T follicular helper cell (primary cell): ENCODE data around the gene ATP2B2.
A peak's percentile ranks its signal among the peaks of the same experiment; 100 is the strongest.

Experiments
- DNase-seq: peaks from one replicate; pipeline ENCODE4 v3.0.0-alpha.2; 2020; ENCODE audit warnings: low read depth

The ATP2B2 gene

DNA sequence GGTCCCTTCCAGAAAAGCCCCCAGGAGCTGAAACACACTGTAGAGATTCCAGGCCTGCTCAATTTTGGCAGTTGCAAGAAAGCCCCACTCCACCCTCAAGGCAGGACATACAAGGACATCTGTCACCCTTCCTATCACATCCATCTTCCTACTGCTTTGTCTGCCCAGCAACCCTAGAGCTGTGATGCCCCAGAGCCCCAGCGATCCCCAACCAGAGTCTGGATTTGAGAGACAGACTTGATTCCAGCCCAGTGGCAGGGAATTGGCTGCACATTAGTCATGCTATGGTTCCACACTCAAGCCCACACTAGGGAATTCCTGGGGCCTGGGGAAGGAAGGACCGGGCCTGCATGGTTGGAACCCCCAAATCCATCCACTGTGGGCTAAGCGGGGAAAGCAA, 56.8 kb downstream of the ATP2B2 start:
- DNase-seq: no peak

DNA sequence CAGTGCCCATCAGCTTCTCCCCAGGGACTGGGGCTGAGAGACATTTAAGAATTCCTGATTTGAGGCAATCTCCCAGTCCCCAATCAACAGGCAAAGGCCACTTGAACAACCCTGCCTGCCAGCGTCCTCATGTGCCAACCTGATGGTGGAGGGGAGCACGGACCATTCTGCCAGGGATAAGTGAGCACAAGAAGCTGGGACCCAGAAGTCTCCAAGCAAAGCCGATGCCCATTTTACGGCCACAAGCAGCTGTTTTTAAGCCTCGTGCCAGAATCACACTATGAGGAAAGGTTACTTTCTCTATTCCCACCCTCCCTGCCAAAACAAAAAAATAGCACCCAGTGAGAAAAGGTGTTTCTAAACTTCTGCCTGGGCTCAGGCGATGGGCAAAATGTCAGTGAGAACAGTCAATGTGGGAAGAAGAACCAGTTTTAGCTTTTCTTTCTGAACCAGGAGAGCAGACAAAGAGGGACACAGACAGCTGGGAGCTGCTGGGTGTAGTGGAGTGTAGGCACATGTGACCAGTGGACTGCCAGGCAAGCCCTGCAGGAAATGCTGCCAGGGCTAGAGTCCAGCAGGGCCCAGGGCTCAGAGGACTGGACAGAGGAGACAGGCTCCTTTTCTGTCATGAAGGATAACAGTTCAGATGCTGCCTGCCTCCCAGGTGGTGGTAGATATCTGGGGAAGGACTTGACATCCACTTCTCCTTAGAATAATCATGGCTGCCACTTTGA, 57.7 kb downstream of the ATP2B2 start:
- DNase-seq: no peak

DNA sequence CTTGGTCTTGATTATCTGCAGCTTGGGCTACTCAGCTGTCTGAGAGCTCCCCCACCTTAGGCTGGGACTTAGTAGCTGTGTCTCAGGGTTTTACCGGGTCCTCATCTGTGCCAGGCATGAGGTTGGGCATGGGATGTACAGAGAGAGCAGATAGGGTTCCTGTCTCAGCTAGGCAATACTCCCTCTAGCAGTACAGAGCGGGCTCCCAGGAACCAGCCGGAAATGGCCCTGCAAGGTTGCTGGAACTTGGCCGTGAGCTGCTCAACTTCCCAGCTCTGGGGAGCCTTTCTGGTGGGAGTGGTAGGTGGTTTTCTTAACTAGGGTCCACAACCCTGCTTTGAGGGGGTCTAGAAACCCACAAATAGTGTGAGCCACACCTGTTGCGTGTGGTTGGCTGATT, 58.3 kb downstream of the ATP2B2 start:
- no peak for DNase-seq

DNA sequence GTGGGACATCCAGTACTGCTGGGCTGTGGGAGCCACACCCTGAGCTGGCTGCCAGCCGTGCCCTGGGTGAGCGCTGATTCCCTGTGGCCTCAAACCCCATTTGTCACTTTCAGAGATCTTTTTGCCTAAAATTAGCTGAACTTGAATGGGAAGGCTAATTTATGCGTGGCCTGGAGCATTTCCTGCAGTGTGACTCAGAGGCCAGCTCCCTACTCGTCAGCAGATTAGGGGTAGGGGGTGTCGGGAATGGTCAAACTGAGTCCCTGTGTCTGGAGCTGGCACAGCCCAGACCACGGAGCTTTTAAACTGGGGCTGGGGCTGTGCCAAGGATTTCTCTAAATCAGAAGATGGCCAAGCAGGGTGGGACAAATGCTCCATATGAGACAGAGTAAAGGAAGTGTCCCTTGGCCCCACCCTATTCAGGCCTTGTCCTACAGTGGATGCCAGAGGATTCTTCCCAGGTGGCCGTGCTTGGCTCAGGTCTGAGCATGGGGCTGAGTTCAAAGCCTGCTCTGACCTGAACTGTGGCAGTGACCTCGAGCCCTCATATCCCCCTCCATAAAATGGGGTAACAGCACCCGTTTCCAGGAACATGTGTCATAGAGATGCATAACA, 59.7 kb downstream of the ATP2B2 start:
- DNase-seq: no peak

DNA sequence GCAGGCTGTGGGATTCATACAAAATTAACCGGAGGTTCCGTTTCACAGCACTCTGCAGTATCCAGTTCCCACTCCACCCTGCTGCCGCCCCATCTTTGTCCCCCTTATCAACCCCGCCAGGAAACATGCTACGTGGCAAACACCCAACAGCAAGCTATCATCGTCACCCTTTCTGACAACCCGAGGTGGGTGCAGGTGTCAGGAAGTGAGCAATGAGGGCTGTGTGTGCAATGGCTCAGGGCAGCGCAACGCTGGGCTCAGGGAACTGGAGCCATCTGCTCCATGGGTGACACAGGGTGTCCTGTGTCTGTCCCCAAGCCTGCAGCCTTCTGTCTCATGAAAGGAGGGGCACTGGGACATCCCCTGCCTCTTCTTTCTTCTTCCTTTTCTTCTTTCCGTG, 60.9 kb downstream of the ATP2B2 start:
- no peak for DNase-seq

DNA sequence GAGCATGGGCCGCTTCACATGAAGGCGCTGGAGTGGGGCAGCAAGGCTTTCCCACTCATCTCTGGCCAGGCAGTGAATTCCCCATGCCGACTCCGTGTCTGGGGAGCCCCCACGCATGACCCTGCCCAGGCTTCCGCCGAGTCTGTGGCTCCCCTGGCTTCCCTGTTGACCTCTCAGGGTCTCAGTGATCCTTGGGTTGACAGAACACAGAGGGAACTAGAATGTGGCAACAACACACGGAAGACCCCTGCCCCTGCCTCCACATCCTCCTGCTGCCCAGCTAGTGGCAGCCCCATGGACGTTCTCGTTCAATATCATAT, 61.3 kb downstream of the ATP2B2 start:
- DNase-seq: no peak

DNA sequence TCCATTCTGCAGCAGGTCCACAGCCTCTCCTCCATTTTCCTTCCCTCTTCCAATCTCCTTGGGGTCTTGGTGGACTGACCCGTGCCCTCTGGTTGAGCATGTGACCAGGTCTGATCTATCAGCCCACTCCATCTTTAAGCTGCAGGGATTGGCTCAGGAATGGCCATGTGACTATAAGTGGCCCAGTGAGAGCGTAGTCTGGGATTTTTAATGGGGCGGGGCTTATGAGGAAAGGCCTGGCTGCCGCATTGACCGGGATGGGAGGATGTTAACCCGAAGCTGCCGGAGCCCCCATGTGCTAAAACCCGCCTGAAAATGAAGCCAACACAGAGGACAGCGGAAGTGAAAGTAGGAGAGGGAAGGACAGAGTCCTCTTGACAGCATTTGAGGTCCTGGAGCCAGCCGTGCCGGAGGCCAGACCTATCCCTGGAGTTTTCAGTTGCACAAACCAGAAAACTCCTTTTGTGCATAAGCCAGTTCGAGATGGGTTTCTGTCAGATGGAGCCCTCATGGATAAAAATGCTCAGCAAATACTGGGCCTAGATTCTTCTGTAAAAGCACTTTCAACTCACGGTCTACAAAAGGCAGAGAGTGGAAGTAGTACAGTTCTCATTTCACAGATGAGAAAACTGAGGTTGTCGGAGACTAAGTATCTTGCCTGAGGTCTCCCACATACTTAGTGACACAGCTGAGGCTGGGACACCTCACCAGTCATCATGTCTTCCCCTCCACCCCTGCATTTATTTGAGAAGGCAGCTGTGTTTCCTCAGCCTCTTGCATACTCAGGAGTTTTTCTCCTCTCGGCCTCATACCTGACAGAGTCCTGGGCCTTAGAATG, 61.9 kb downstream of the ATP2B2 start:
- DNase-seq: no peak

DNA sequence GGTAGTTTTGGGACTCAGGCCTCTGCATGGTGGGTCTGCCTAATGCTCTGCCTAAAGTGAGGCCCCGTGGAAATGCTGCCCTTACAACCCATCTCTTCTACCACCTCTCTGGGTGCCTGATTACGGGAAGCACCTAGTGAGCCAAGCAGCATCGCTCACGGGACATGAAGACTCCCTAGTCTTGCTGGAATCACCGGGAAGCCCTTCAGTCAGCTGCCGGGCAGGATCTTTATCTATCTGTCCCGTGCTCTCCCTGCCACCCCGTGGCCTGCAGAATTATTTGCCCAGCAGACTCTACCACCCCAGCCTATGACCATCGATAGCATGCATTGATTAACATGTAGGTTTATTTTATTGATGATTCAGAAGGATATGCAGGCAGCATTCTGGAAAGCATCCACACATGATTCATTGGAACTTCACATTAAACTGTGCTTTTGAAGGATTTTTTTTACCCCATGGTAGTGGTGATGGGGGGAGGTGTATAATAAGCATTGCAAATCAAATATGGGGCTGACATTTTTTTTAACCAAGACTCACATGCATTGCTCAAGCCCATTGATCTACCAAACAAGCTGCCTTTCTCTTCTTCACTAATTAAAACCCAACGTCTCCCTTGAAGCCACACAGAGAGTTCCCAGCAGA, 63.1 kb downstream of the ATP2B2 start:
- no peak for DNase-seq

DNA sequence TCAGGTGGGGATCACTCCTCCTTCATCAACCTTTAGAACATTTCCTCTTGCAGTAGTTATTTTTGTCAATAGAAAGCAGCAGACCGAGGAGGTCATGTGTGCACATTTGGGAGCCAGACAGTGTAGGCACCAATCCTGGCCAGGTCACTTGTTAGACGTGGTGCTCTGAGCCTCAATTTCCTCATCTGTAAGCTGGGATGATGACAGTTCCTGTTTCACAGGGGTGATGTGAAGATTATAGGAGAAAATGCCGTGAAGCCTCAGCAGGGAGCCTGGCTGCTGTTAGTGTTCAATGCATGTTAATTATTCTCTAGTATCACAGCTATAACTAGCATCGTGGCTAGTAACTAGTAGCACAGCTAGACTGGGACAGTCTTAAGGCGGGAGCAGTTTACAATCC, 64.7 kb downstream of the ATP2B2 start:
- no peak for DNase-seq

DNA sequence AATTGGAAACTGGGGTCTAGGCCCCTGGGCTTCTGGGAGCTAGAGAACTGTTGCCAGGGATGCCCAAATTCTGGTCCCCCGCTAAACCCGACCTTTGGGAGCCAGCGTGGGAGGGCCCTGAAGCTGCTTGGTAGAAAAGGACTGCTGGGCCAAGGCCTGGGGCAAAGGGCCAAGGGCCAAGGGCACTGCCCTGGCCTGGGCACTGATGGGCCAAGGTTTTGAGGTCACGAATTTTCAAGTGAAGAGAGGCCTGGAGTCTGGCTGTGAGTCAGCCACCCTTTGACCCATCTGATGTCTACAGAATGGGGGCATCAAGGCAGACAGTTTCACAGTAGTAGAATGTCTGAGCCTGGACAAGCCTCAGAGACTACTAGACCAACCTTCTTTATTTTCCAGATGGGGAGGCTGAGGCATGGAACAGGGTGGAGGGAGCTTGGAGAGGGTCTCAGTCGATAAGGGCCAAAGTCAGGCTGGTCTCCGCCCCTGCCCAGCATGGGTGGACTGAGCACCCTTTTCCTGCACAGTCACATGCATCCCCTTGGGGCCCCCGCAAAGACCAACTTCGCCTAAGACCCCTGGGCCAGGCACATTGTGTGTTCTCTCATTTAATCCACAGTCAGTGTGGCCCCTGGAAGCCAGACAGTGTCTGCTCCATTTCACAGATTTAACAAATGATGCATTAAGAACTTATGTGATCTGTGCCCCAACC, 66.3 kb downstream of the ATP2B2 start:
- no peak for DNase-seq

DNA sequence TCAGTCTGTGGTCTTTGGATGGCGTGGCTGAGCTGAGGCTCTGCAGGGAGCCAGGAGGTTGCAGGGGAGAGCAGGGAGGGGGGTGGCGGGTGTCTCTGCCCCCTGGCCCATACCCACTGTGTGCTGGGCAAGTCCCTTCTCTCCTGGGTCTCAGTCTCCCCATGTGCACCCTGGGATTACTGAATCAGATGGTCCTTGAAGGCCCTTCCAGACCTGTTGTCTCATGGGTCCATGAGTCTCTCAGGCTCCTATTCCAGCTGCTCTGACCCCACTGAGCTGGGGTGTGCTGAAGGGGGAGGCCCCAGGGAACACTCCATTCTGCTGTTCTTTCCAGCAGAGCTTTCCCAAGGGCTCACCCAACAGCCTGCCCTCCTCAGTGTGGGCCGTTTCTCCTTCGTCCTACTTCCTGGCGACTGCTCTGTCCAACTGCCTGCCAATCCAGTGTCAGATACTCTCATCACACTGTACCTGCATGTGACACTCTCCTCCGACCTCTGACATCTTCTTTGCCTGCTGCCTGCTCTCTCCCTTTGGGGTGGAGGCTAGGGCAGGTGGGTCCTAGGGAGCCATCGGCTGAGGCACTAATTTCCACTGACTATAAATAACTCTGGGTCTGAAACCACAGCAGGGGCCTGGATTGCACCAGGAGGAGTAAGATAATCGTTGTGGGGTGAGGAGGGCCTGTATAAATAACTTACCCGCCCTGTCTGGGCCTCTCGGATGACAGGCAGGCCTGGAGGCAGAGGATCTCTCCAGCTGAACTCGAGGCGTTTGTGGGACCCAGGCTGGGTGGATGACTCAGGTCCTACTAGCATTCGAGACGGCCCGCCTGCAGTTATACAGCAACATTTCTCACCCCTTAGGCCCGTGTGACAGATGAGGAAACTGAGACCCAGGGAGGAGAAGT, 67.1 kb downstream of the ATP2B2 start:
- no peak for DNase-seq

DNA sequence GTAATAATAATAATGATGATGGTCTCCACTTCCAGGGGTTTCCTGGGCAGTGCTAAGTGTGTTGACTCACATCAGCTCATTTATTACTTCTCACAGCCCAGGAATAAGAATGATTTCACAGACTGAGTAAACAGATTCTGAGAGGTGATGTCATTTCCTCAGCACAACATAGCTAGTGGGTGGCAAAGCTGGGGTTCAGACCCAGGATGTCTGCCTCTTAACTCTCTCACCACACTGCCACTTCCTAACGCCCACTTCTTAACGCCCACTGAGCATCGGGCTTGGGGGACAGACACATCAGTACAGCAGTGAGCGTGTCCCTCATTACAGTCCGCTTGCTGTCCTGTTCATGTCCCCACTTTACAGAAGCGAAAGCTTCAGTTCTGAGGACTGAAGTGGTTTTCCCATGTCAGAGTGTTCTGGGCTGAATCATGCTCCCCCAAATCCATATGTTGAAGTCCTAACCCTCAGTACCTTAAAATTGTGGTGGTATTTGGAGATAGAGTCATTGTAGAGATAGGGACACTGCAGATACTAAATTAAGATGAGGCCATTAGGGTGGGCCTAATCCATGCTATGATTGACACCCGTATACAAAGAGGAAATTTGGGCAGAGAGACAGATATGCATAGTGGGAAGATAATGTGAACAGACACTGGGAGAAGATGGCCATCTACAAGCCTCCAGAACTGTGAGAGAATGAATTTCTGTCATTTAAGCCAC, 68.0 kb downstream of the ATP2B2 start:
- DNase-seq: peak; percentile 23

DNA sequence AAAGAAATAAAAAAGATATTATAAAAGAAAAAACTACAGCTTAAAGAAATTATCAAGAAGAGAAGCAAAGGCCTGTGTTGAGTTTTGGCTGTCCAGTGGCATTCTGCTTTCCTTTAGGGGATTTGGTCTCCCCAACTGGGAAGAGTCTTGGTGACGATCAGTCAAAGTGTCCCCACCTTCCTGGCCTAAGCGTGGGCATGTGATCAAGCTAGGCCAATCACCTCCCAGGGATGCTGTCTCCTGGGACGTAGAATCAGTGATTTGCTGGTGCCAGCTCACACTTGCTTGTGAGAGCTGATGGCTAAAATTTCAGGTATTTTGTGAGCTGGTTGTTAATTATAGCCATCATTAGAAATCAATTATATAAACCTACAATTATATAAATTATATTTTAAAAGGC, 69.5 kb downstream of the ATP2B2 start:
- DNase-seq: no peak

DNA sequence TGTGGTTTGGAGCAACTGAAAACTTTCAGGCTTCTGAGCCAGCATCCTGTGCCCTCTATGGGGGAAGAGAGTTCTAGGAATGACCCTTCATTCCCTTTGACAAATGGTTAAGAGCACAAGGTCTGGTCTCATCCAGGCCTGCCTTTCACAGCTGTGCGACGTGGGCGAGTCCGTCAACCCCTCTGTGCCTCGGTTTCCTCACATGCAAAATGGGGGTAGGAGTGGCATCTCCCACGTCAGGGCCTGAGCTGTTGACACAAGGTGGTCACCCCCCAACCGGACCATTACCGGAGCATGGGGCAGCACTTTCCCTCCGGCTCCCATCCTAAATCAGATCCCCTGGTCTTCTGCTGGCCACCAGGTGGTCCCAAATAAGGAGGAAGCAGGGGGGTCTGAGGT, 70.4 kb downstream of the ATP2B2 start:
- DNase-seq: no peak

DNA sequence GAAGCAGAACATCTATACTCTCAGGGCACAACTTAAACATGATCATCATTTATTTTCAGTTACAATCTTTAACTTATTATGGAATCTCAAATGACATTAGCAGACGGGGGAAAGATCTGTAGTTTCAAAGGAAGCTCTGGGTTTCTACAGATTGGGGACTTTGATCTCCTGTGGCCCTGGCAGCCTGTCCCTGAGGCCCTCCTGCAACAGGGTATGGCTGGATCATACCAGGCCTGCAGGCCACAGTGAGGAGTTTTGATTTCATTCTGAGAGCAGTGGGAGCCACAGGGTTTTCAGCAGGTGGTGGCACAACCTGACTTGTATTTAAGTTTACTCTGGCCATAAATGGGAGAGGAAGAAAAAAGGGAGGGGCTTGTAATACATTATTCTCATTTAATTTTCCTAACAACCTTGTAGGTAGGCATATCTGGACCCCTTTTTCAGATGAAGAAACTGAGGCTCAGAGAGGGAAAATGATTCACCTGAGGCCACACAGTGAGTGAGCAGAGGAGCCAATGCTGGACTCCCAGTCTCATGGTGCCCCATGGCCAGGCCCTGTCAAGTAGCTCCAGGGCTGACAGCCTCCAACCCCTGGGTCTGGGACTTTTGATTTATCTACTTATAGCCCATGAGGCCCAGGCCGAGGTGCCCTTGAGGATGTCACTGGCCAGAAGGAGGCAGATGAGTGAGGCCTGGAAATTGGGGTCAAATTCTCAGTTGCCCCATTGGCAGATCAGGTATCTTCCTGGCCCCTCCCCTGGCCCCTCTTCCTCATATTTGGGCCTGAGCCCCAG, 71.0 kb downstream of the ATP2B2 start:
- no peak for DNase-seq

DNA sequence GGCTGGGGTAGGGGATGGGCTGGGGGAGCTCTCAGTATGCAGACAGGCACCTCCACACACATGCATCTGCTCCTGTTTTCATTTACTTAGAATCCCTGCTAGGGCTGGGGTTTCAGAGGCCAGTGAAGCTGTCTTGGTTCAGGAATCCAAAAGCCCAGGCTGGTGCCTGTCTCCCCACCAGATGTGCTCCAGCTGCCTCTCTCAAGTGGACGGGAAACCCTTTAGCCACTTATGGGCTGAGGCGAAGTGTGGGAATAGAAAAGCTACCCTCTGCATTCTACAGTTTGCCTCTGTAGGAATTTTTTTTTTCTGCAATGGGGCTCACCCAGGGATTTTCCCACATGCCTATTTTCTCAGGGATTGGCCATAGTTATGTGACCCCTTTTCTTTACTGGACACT, 72.5 kb downstream of the ATP2B2 start:
- no peak for DNase-seq

DNA sequence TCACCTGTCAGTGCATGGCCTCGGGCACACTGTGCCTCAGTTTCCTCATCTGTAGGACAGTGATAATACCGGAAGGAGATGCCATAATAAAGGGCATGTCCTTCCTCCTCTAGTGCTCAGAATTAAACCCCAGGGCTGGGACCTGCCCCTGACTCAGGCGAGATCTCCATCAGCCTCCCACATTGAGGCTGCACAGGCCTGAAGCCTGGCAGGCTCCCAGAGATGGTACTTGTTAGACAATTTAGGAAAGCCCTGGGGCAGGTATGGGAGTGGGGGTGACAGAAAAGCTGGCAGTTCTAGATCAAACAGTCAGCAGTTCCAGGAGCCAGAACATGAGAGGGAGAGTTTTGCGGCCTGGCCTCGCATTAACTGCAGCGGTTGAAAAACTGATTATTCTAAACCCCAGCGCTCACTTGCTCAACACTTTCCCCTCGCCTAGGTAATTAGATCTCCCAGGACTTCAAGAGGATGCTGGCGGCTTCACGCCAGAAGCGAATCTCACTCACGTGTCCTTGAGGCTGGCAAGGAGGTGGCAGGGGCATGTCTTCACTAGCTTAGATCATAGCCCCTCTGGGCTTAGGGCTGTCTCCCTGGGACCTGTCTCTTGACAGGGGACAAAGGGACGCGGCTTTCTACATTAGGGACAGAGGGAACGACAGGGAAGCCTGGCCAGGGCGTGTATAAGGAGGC, 73.1 kb downstream of the ATP2B2 start:
- no peak for DNase-seq

DNA sequence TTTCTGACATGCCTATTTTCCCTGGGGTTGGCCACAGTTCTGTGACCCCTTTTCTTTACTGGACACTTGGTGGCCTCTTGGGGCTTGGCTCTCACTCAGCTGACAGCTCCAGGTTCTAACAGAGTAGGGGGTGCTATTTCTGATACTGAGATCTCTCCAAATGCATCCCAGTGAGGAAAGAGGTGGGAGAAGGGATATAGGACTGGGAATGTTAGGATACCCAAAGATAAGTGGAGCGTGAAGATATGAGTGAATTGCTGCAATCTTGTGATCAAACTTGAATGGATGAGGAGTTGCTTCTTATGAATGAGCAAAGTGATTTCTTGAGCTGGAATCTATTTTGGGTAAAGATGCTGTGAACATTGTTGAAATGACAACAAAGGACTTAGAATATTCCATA, 74.6 kb downstream of the ATP2B2 start:
- no peak for DNase-seq
